H9 (cell line): Measurements from ENCODE around the gene ST8SIA6. TPM values are rescaled to one million over a fixed set of nuclear protein-coding genes. Genes with fewer than 3 reads are reported as not detected.

Experiments
- DNase-seq: peaks from one replicate; pipeline ENCODE4 v3.0.0-alpha.2; 2017
- H2AFZ ChIP-seq: one replicate; pipeline ENCODE4 v1.6.1; 2013; ENCODE audit warnings: mild to moderate bottlenecking, low read length, control low read depth, moderate library complexity
- H2AK5ac ChIP-seq: 2 replicates; pipeline ENCODE4 v1.6.1; 2013; ENCODE audit warnings: low read length, control low read depth, mixed read lengths; ENCODE audit not compliant: insufficient read length
- H2BK120ac ChIP-seq: one replicate; pipeline ENCODE4 v1.6.1; 2013; ENCODE audit warnings: low read depth, mild to moderate bottlenecking, low read length, control low read depth, inconsistent platforms; ENCODE audit not compliant: poor library complexity, severe bottlenecking
- H2BK12ac ChIP-seq: 2 replicates; pipeline ENCODE4 v1.6.1; 2013; ENCODE audit warnings: low read length, control low read depth, mixed read lengths, low read depth; ENCODE audit not compliant: insufficient read length
- H2BK15ac ChIP-seq: 2 replicates; pipeline ENCODE4 v1.6.1; 2013; ENCODE audit warnings: low read depth, low read length, control low read depth
- H2BK20ac ChIP-seq: one replicate; pipeline ENCODE4 v1.6.1; 2013; ENCODE audit warnings: low read depth, mild to moderate bottlenecking, low read length, control low read depth, inconsistent platforms; ENCODE audit not compliant: poor library complexity, severe bottlenecking
- H2BK5ac ChIP-seq: 2 replicates; pipeline ENCODE4 v1.6.1; 2013; ENCODE audit warnings: low read length, control low read depth, mixed read lengths; ENCODE audit not compliant: insufficient read length
- H3K14ac ChIP-seq: 2 replicates; pipeline ENCODE4 v1.6.1; 2013; ENCODE audit warnings: low read length, control low read depth; ENCODE audit not compliant: insufficient read depth
- H3K18ac ChIP-seq: 2 replicates; pipeline ENCODE4 v1.6.1; 2013; ENCODE audit warnings: low read depth, mild to moderate bottlenecking, mixed read lengths, low read length, control low read depth; ENCODE audit not compliant: insufficient read length
- H3K23ac ChIP-seq: 2 replicates; pipeline ENCODE4 v1.6.1; 2013; ENCODE audit warnings: low read length, control low read depth, mixed read lengths, low read depth; ENCODE audit not compliant: insufficient read length
- H3K23me2 ChIP-seq: 2 replicates; pipeline ENCODE4 v1.6.1; 2013; ENCODE audit warnings: low read depth, mild to moderate bottlenecking, mixed read lengths, low read length, control low read depth; ENCODE audit not compliant: insufficient read length, poor library complexity, severe bottlenecking
- H3K27ac ChIP-seq: 2 replicates; pipeline ENCODE4 v1.5.1; 2013; ENCODE audit warnings: low read length, control low read depth, mixed read lengths, low read depth; ENCODE audit not compliant: insufficient read length
- H3K27me3 ChIP-seq: 2 replicates; pipeline ENCODE4 v1.6.1; 2013; ENCODE audit warnings: low read length, control low read depth, inconsistent platforms; ENCODE audit not compliant: insufficient read depth
- H3K4ac ChIP-seq: 2 replicates; pipeline ENCODE4 v1.6.1; 2013; ENCODE audit warnings: low read depth, mild to moderate bottlenecking, control low read depth, inconsistent platforms, low read length, moderate library complexity
- H3K4me1 ChIP-seq: 2 replicates; pipeline ENCODE4 v1.6.1; 2013; ENCODE audit warnings: low read length, control low read depth, inconsistent platforms; ENCODE audit not compliant: insufficient read depth
- H3K4me2 ChIP-seq: 2 replicates; pipeline ENCODE4 v1.6.1; 2013; ENCODE audit warnings: low read length, control low read depth, mixed read lengths; ENCODE audit not compliant: insufficient read length, insufficient read depth
- H3K56ac ChIP-seq: 2 replicates; pipeline ENCODE4 v1.6.1; 2013; ENCODE audit warnings: low read depth, mild to moderate bottlenecking, mixed read lengths, low read length, control low read depth; ENCODE audit not compliant: insufficient read length
- H3K79me1 ChIP-seq: 2 replicates; pipeline ENCODE4 v1.6.1; 2013; ENCODE audit warnings: low read depth, mild to moderate bottlenecking, moderate library complexity, low read length, control low read depth, inconsistent platforms; ENCODE audit not compliant: insufficient read depth, poor library complexity, severe bottlenecking
- H3K79me2 ChIP-seq: 2 replicates; pipeline ENCODE4 v1.6.1; 2013; ENCODE audit warnings: low read length, control low read depth, inconsistent platforms; ENCODE audit not compliant: insufficient read depth
- H3K9ac ChIP-seq: 2 replicates; pipeline ENCODE4 v1.6.1; 2013; ENCODE audit warnings: low read length, control low read depth, mixed read lengths; ENCODE audit not compliant: insufficient read length; ENCODE audit errors: extremely low read depth
- H3K9me3 ChIP-seq: one replicate; pipeline ENCODE4 v1.6.1; 2013; ENCODE audit warnings: low read depth, low read length, inconsistent platforms; ENCODE audit not compliant: control insufficient read depth
- H3T11ph ChIP-seq: one replicate; pipeline ENCODE4 v1.6.1; 2013; ENCODE audit warnings: mild to moderate bottlenecking, low read length, control low read depth, inconsistent platforms
- H4K20me1 ChIP-seq: one replicate; pipeline ENCODE4 v1.6.1; 2013; ENCODE audit not compliant: control insufficient read depth, insufficient read length, insufficient read depth
- H4K5ac ChIP-seq: 2 replicates; pipeline ENCODE4 v1.6.1; 2013; ENCODE audit warnings: low read depth, mild to moderate bottlenecking, mixed read lengths, low read length, control low read depth; ENCODE audit not compliant: insufficient read length
- H4K8ac ChIP-seq: replicated peaks from 2 replicates; pipeline ENCODE4 v1.6.1; 2013; ENCODE audit warnings: low read length, control low read depth, mixed read lengths, low read depth; ENCODE audit not compliant: insufficient read length
- H4K91ac ChIP-seq: 2 replicates; pipeline ENCODE4 v1.6.1; 2013; ENCODE audit warnings: low read depth, mild to moderate bottlenecking, moderate library complexity, mixed read lengths, low read length, control low read depth; ENCODE audit not compliant: insufficient read length
- H3K27ac Mint-ChIP-seq, 3 experiments: 2 replicates in 2 of 3; 3 replicates in 1 of 3; pipeline ENCODE4 v1.8.0; 2020 to 2021; ENCODE audit warnings: mixed read lengths in 3 of 3, mild to moderate bottlenecking in 1 of 3, moderate library complexity in 1 of 3
- H3K27me3 Mint-ChIP-seq: 2 replicates; pipeline ENCODE4 v1.8.0; 2021; ENCODE audit warnings: low read depth, mild to moderate bottlenecking, moderate library complexity, mixed read lengths
- H3K36me3 Mint-ChIP-seq, 3 experiments: 2 replicates in 2 of 3; 3 replicates in 1 of 3; pipeline ENCODE4 v1.8.0; 2020 to 2021; ENCODE audit warnings: low read depth in 3 of 3, mixed read lengths in 3 of 3; ENCODE audit not compliant: insufficient read depth in 1 of 3
- H3K4me1 Mint-ChIP-seq, 2 experiments: 2 replicates each; pipeline ENCODE4 v1.8.0; 2020; ENCODE audit warnings: mixed read lengths in 2 of 2
- H3K4me3 Mint-ChIP-seq, 2 experiments: 2 replicates in 1 of 2; 3 replicates in 1 of 2; pipeline ENCODE4 v1.8.0; 2020 to 2021; ENCODE audit warnings: mild to moderate bottlenecking in 2 of 2, mixed read lengths in 2 of 2, moderate library complexity in 1 of 2
- H3K9me3 Mint-ChIP-seq, 2 experiments: 2 replicates in 1 of 2; 3 replicates in 1 of 2; pipeline ENCODE4 v1.8.0; 2020; ENCODE audit warnings: mild to moderate bottlenecking in 2 of 2, mixed read lengths in 2 of 2, moderate library complexity in 1 of 2
- WGBS: extraction: QIAGEN DNeasy Blood & Tissue Kit; methylation state at CpG from one replicate; pipeline ENCODE4 v1.1.7; 2013; ENCODE audit warnings: missing lambda C conversion rate, low lambda C conversion rate, mixed read lengths; ENCODE audit not compliant: insufficient read length; ENCODE audit errors: extremely low coverage; 5-methylcytosine and 5-hydroxymethylcytosine counted together
- total RNA-seq: library from RNA; stranded (reverse); gene quantifications from 2 replicates; pipeline ENCODE4 v1.2.1, GENCODE V29; 2021
- TF ChIP-seq, protein P1 (sequence below): fragments of 200-600 bp; sonication (generic); conservative IDR thresholded peaks from 3 replicates; pipeline ENCODE4 v1.8.0; 2021; ENCODE audit warnings: antibody characterized with exemption, mild to moderate bottlenecking

ST8SIA6 gene
- total RNA-seq, 1 experiment from 2014 or later, result 0.37 TPM

DNA sequence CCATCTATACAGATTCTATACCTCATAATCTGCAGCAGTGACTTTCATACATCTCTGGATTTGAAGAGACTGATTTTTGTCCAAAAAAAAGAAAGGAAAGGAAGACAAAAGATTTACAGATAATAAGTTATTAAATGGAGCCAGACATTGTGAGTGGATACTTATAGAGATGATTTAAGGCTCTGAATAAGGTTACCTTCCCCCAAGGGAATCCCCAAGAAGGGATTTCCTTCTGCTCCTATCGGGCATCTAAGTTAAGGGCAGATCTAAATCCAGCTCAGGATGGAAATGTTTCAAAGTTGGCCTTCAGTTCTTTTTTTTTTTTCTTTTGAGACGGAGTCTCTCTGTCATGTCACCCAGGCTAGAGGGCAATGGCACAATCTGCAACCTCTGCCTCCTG is 97.6 kb downstream of the ST8SIA6 start:
- no peak overlapping the region for H2BK20ac ChIP-seq
- H3K4ac ChIP-seq, result no peak overlapping the region
- no peaks in the 10 kb centered on the region for H3K79me1 ChIP-seq
- 0 out of 4 replicates have a peak, but pooled peaks cover 0 to 5% of the 10 kb centered on the region in 2 experiments for H3K4me1 Mint-ChIP-seq
- no peak overlapping the region for H3K27ac ChIP-seq
- H3K23ac ChIP-seq, result no peak overlapping the region
- H4K5ac ChIP-seq, result no peak overlapping the region
- no peaks in the 10 kb centered on the region for H3K9me3 Mint-ChIP-seq
- no peak overlapping the region for H2AFZ ChIP-seq
- no peaks in the 10 kb centered on the region for H3K4me1 ChIP-seq
- no peaks in the 10 kb centered on the region for H3K23me2 ChIP-seq
- H2BK120ac ChIP-seq, result no peak overlapping the region
- H3K36me3 Mint-ChIP-seq, result no peaks in the 10 kb centered on the region
- no peaks in the 10 kb centered on the region for H4K20me1 ChIP-seq
- H3K56ac ChIP-seq, result no peak overlapping the region
- no peaks in the 10 kb centered on the region for H3K9me3 ChIP-seq
- no peak for DNase-seq
- H4K91ac ChIP-seq, result no peak overlapping the region
- TF ChIP-seq, protein P1, sequence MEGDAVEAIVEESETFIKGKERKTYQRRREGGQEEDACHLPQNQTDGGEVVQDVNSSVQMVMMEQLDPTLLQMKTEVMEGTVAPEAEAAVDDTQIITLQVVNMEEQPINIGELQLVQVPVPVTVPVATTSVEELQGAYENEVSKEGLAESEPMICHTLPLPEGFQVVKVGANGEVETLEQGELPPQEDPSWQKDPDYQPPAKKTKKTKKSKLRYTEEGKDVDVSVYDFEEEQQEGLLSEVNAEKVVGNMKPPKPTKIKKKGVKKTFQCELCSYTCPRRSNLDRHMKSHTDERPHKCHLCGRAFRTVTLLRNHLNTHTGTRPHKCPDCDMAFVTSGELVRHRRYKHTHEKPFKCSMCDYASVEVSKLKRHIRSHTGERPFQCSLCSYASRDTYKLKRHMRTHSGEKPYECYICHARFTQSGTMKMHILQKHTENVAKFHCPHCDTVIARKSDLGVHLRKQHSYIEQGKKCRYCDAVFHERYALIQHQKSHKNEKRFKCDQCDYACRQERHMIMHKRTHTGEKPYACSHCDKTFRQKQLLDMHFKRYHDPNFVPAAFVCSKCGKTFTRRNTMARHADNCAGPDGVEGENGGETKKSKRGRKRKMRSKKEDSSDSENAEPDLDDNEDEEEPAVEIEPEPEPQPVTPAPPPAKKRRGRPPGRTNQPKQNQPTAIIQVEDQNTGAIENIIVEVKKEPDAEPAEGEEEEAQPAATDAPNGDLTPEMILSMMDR, result no peak
- no peaks in the 10 kb centered on the region for H3K79me2 ChIP-seq
- H2BK12ac ChIP-seq, result no peak overlapping the region
- no peak overlapping the region for H3K4me3 Mint-ChIP-seq
- H3K14ac ChIP-seq, result no peak overlapping the region
- no peaks in the 10 kb centered on the region for H3K27me3 ChIP-seq
- no peak overlapping the region for H3K9ac ChIP-seq
- H3K27ac Mint-ChIP-seq, result no peak overlapping the region
- no CpG with 5 or more reads among the region's 2 CpGs for WGBS
- no peak overlapping the region for H4K8ac ChIP-seq
- no peak overlapping the region for H3K4me2 ChIP-seq
- no peak overlapping the region for H3K18ac ChIP-seq
- H3T11ph ChIP-seq, result no peak overlapping the region
- no peak overlapping the region for H2BK5ac ChIP-seq
- no peaks in the 10 kb centered on the region for H3K27me3 Mint-ChIP-seq
- no peak overlapping the region for H2AK5ac ChIP-seq
- H2BK15ac ChIP-seq, result no peak overlapping the region
